A673 (cell line): Measurements from ENCODE around the gene LRRC18.

Experiments used
- CTCF ChIP-seq: fragments of 300-800, 200-600 bp; sonication (generic); conservative IDR thresholded peaks from 2 replicates; pipeline ENCODE4 v1.5.1; 2017; ENCODE audit warnings: low read depth, mild to moderate bottlenecking, antibody characterized with exemption, low read length, moderate library complexity, mixed read lengths
- EZH2 ChIP-seq: fragments of 200-600 bp; sonication (generic); IDR thresholded peaks from 2 replicates; pipeline ENCODE4 v1.6.1; 2017; ENCODE audit warnings: borderline replicate concordance, low read depth, mild to moderate bottlenecking, mixed read lengths, antibody characterized with exemption, low read length; ENCODE audit not compliant: poor library complexity, severe bottlenecking

- no peak for TF ChIP-seq EZH2
- TF ChIP-seq CTCF, result no peak
Measured at GRCh38 chr10:48948470-48949037, 8.9 kb upstream of the LRRC18 start.
